Measurements from ENCODE around the gene PMEL. TPM values are rescaled to one million over a fixed set of nuclear protein-coding genes. Genes with fewer than 3 reads are reported as not detected.
A peak's percentile ranks its signal among the peaks of the same experiment; 100 is the strongest.
"Not testable (repeated sequence)": the region's sequence is repeated elsewhere in the genome, so short reads cannot be mapped to it uniquely, and the experiment has no call there.

The PMEL gene
- total RNA-seq, 1 donor from 2014 or later = 4.9 TPM

DNA sequence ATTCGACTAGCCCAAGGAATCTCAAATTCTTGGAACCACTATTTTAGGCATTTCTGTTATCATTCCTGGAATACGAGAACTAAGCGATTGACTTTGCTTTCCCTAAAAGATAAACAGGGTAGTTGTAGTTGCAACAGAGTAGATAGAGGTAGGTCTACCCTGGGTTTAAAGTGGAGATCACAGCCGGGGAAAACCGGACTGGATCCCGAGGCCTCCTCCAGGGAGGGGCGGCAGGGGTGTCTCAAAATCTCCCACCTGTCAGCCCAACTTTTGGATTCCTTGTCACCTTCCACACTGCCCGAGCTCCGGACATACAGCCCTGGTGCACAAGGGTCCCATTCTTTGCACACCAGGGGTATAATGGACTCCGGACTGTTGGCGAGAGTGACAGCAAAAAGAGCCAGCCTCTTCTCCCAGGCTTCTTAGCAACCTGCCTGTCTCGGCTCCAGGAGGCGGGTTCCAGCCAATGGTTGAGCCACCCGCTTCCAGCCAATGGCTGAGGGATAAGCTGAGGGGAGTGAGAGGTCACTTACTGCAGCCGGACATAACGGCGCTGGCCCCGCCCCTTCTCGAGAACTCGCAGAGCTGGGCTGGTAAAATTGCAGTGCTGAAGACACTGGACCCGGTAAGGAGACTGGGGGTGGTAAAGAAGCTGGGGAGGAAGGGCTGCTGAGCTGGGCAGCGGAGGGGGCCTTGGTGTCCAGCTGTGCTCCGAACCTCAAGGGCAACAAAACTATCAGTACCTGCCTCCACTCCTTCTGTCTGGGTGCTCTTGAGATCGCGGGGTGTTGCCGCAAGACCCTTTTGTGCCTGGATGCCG lies 31.1 kb upstream of the PMEL start, which contains the start of gene SUOX:
Gene SUOX, plus strand, starts transcription at position 562 of the 820 bp plus-strand sequence. CDS start 4,946 bp downstream, outside the sequence.
- peak; percentile 97 for DNase-seq

GRCh38 chr12:55996201-55996714 lies 30.4 kb upstream of the PMEL start:
- TF ChIP-seq CTCF (IDR thresholded peaks at IDR 0.05) = peak; percentile 84

More for the DNA sequence above, 31.1 kb upstream of the PMEL start, which contains the start of gene SUOX:
- Histone ChIP-seq H3K36me3 (peaks cover 35% of the 10 kb centered on the region), H3K27ac (peak within 1 kb of the TSS; percentile 85), H3K9me3 (no peaks in the 10 kb centered on the region), H3K4me3 (peak within 1 kb of the TSS; percentile 82), H3K4me1 (peaks cover 18% of the 10 kb centered on the region), H3K27me3 (no peaks in the 10 kb centered on the region)
- TF ChIP-seq CTCF (IDR thresholded peaks at IDR 0.05) = no peak
- ATAC-seq = peak; percentile 99
- intact Hi-C loops (cut with DNase I) = loop anchor here (10.0 kb wide), 1 partner anchor 48 kb away; the partner anchor contains the start of gene RPS26

GRCh38 chr12:55995366-55995765 lies 29.5 kb upstream of the PMEL start:
- intact Hi-C loops (cut with DNase I) = loop anchor here (10.0 kb wide), 1 partner anchor 49 kb away; the partner anchor contains the start of gene RPS26
- Histone ChIP-seq H3K27me3 (no peaks in the 10 kb centered on the region), H3K4me3 (no peak overlapping the region), H3K9me3 (no peaks in the 10 kb centered on the region), H3K27ac (no peak overlapping the region), H3K4me1 (peaks cover 13% of the 10 kb centered on the region), H3K36me3 (peaks cover 50% of the 10 kb centered on the region)
- TF ChIP-seq CTCF (IDR thresholded peaks at IDR 0.05) = no peak
- DNase-seq (no peak), ATAC-seq (no peak)

More at GRCh38 chr12:55996201-55996714, 30.4 kb upstream of the PMEL start:
- H3K36me3 ChIP-seq = peaks cover 41% of the 10 kb centered on the region
- peak overlapping the region; percentile 85 for H3K27ac ChIP-seq
- no peaks in the 10 kb centered on the region for H3K27me3 ChIP-seq
- H3K4me1 ChIP-seq = peaks cover 16% of the 10 kb centered on the region
- peak overlapping the region; percentile 82 for H3K4me3 ChIP-seq
- intact Hi-C loops (cut with DNase I) = loop anchor here (10.0 kb wide), 1 partner anchor 49 kb away; the partner anchor contains the start of gene RPS26
- no peak for DNase-seq
- H3K9me3 ChIP-seq = no peaks in the 10 kb centered on the region
- peak; percentile 68 for ATAC-seq

- intact Hi-C loops (cut with DNase I) = loop anchor here (10.0 kb wide), 1 partner anchor 51 kb away; the partner anchor contains the start of gene RPS26
- no peak overlapping the region for H3K4me3 ChIP-seq
- H3K36me3 ChIP-seq = peaks cover 71% of the 10 kb centered on the region
- no peak overlapping the region for H3K27ac ChIP-seq
- ATAC-seq (no peak), DNase-seq (no peak)
- H3K27me3 ChIP-seq = no peaks in the 10 kb centered on the region
- no peaks in the 10 kb centered on the region for H3K9me3 ChIP-seq
- TF ChIP-seq CTCF (IDR thresholded peaks at IDR 0.05) = no peak
- peaks cover 13% of the 10 kb centered on the region for H3K4me1 ChIP-seq
These were observed 27.5 kb upstream of the PMEL start for GRCh38 chr12:55993230-55993853.

GRCh38 chr12:55991110-55991509 lies 25.3 kb upstream of the PMEL start:
- H3K9me3 ChIP-seq = no peaks in the 10 kb centered on the region
- H3K4me3 ChIP-seq = no peak overlapping the region
- H3K4me1 ChIP-seq = no peaks in the 10 kb centered on the region
- H3K36me3 ChIP-seq = peaks cover 91% of the 10 kb centered on the region
- ATAC-seq (no peak), DNase-seq (no peak)
- no peak for TF ChIP-seq CTCF (IDR thresholded peaks at IDR 0.05)
- H3K27me3 ChIP-seq = no peaks in the 10 kb centered on the region
- no peak overlapping the region for H3K27ac ChIP-seq
- intact Hi-C loops (cut with DNase I) = loop anchor here (10.0 kb wide), 1 partner anchor 54 kb away; the partner anchor contains the start of gene RPS26

GRCh38 chr12:55985976-55986375 lies 20.1 kb upstream of the PMEL start:
- H3K9me3 ChIP-seq; H3K27me3 ChIP-seq; H3K27ac ChIP-seq; ATAC-seq; intact Hi-C loops (cut with DNase I); H3K4me3 ChIP-seq; DNase-seq: not testable (repeated sequence)
- peaks cover 83% of the 10 kb centered on the region for H3K36me3 ChIP-seq
- H3K4me1 ChIP-seq = peaks cover 11% of the 10 kb centered on the region

Data from upper lobe of right lung (tissue), 1 donor.